Activated B cell treated with CpG ODN at 0.5 μM for 24 hours (primary cell): ENCODE results near the gene PELI3. TPM values are rescaled to one million over a fixed set of nuclear protein-coding genes. Genes with fewer than 3 reads are reported as not detected.
"Not testable (repeated sequence)": the region's sequence is repeated elsewhere in the genome, so short reads cannot be mapped to it uniquely, and the experiment has no call there.

Source experiments
- ATAC-seq: fragments of 200-7000 bp; cut with Tn5 transposase; one replicate; pipeline ENCODE4 v1.10.0; 2021; ENCODE audit warnings: low read depth, mild to moderate bottlenecking, moderate library complexity
- CTCF ChIA-PET: fragments of 350-600 bp; sonication (Branson Sonifier 250); formaldehyde crosslinking; loops from one replicate; lab custom pipeline; 2021; ENCODE audit warnings: antibody characterized with exemption; lab: Charles Lee
- POLR2A ChIA-PET: fragments of 350-600 bp; sonication (Branson Sonifier 250); formaldehyde crosslinking; loops from one replicate; lab custom pipeline; 2021; ENCODE audit warnings: antibody characterized with exemption; lab: Charles Lee
- DNase-seq: peaks from one replicate; pipeline ENCODE4 v3.0.0; 2022
- H3K27ac Mint-ChIP-seq: one replicate; pipeline ENCODE4 v1.8.0; 2020; ENCODE audit warnings: mixed read lengths
- H3K27me3 Mint-ChIP-seq: one replicate; pipeline ENCODE4 v1.8.0; 2021; ENCODE audit warnings: mixed read lengths
- H3K36me3 Mint-ChIP-seq: one replicate; pipeline ENCODE4 v1.8.0; 2021; ENCODE audit warnings: low read depth, mixed read lengths
- H3K4me1 Mint-ChIP-seq: one replicate; pipeline ENCODE4 v1.8.0; 2021; ENCODE audit warnings: mixed read lengths
- H3K4me3 Mint-ChIP-seq: one replicate; pipeline ENCODE4 v1.8.0; 2020; ENCODE audit warnings: mild to moderate bottlenecking, mixed read lengths
- H3K9me3 Mint-ChIP-seq: one replicate; pipeline ENCODE4 v1.8.0; 2020; ENCODE audit warnings: mixed read lengths
- CTCF ChIP-seq: fragments of 200-600 bp; IDR thresholded peaks from one replicate; pipeline ENCODE4 v1.8.0; 2022; ENCODE audit warnings: antibody characterized with exemption, mild to moderate bottlenecking
- intact Hi-C: fragments of 100-400 bp; cut with micrococcal nuclease; formaldehyde crosslinking; loops from one replicate; pipeline ENCODE4 v1.15.1; 2024
- total RNA-seq: library from RNA; stranded (reverse); gene quantifications from 2 replicates; pipeline ENCODE4 v1.2.3, GENCODE V29; 2022

The PELI3 gene
- total RNA-seq, 1 donor from 2014 or later = 8.5 TPM

GRCh38 chr11:66428933-66429332 lies 37.8 kb upstream of the PELI3 start:
- CTCF ChIA-PET = interaction anchor here (0.6 to 1.6 kb wide), 6 partner anchors 10 to 250 kb away, joined by 3 to 8 read pairs (median 5); partner anchors contain the start of gene MRPL11
- DNase-seq (no peak), ATAC-seq (no peak)
- no peaks in the 10 kb centered on the region for H3K27me3 Mint-ChIP-seq
- no peaks in the 10 kb centered on the region for H3K4me1 Mint-ChIP-seq
- POLR2A ChIA-PET = interaction anchor here (0.7 to 1.3 kb wide), 2 partner anchors 10 to 249 kb away, joined by 3 read pairs; partner anchors contain the start of gene MRPL11
- intact Hi-C loops = loop anchor here (5.0 kb wide), 1 partner anchor 42 kb away; no protein-coding TSS in a partner anchor
- H3K36me3 Mint-ChIP-seq = peaks cover 21% of the 10 kb centered on the region
- H3K9me3 Mint-ChIP-seq = no peaks in the 10 kb centered on the region
- no peak overlapping the region for H3K4me3 Mint-ChIP-seq
- TF ChIP-seq CTCF = no peak
- H3K27ac Mint-ChIP-seq = no peak overlapping the region

- Mint-ChIP-seq H3K27me3 (no peaks in the 10 kb centered on the region), H3K27ac (no peak overlapping the region), H3K4me1 (no peaks in the 10 kb centered on the region), H3K9me3 (no peaks in the 10 kb centered on the region), H3K36me3 (peaks cover 26% of the 10 kb centered on the region), H3K4me3 (no peak overlapping the region)
- ATAC-seq (peak; percentile 70), DNase-seq (peak; percentile 44)
- TF ChIP-seq CTCF = no peak
- CTCF ChIA-PET = interaction anchor here (0.8 to 1.6 kb wide), 8 partner anchors 9 to 249 kb away, joined by 4 to 9 read pairs (median 4); partner anchors contain the start of genes DPP3 and MRPL11
- intact Hi-C loops = loop anchor here (1.0 to 5.0 kb wide), 3 partner anchors 22 to 49 kb away; no protein-coding TSS in a partner anchor
- POLR2A ChIA-PET = interaction anchor here (0.6 to 0.9 kb wide), 3 partner anchors 21 to 235 kb away, joined by 3 to 7 read pairs (median 3); partner anchors contain the start of gene DPP3
These were observed 36.6 kb upstream of the PELI3 start for GRCh38 chr11:66429983-66430602.

- CTCF ChIA-PET = interaction anchor here (0.8 to 1.6 kb wide), 2 partner anchors 8 to 12 kb away, joined by 4 to 9 read pairs; partner anchors contain the start of gene MRPL11
- H3K4me1 Mint-ChIP-seq, H3K4me3 Mint-ChIP-seq, H3K9me3 Mint-ChIP-seq, intact Hi-C loops, DNase-seq, H3K27me3 Mint-ChIP-seq, ATAC-seq, H3K27ac Mint-ChIP-seq, POLR2A ChIA-PET: not testable (repeated sequence)
- H3K36me3 Mint-ChIP-seq = peaks cover 38% of the 10 kb centered on the region
These were observed 35.4 kb upstream of the PELI3 start for GRCh38 chr11:66431287-66431686.

- ChIA-PET POLR2A (interaction anchor here (1.7 kb wide), 1 partner anchor 26 kb away, joined by 4 read pairs; no protein-coding TSS in a partner anchor), CTCF (interaction anchor here (1.6 kb wide), 1 partner anchor 46 kb away, joined by 3 read pairs; no protein-coding TSS in a partner anchor)
- H3K36me3 Mint-ChIP-seq = peaks cover 44% of the 10 kb centered on the region
- H3K27me3 Mint-ChIP-seq, H3K9me3 Mint-ChIP-seq, ATAC-seq, DNase-seq, H3K27ac Mint-ChIP-seq, H3K4me3 Mint-ChIP-seq, H3K4me1 Mint-ChIP-seq, intact Hi-C loops: not testable (repeated sequence)
These were observed 34.8 kb upstream of the PELI3 start for GRCh38 chr11:66431871-66432329.

GRCh38 chr11:66432597-66432996 lies 34.1 kb upstream of the PELI3 start:
- POLR2A ChIA-PET = interaction anchor here (1.7 kb wide), 1 partner anchor 25 kb away, joined by 4 read pairs; no protein-coding TSS in a partner anchor
- no peaks in the 10 kb centered on the region for H3K4me1 Mint-ChIP-seq

More at GRCh38 chr11:66432597-66432996, 34.1 kb upstream of the PELI3 start:
- H3K9me3 Mint-ChIP-seq = no peaks in the 10 kb centered on the region
- DNase-seq = no peak
- no peak for ATAC-seq
- CTCF ChIA-PET = interaction anchor here (1.6 kb wide), 1 partner anchor 47 kb away, joined by 3 read pairs; no protein-coding TSS in a partner anchor
- no peak for TF ChIP-seq CTCF
- H3K27me3 Mint-ChIP-seq = no peaks in the 10 kb centered on the region
- peaks cover 48% of the 10 kb centered on the region for H3K36me3 Mint-ChIP-seq
- no peak overlapping the region for H3K4me3 Mint-ChIP-seq
- H3K27ac Mint-ChIP-seq = no peak overlapping the region
- intact Hi-C loops = no loop called here
